H1 (cell line): ENCODE measurements around the gene BZW2. TPM values are rescaled to one million over a fixed set of nuclear protein-coding genes. Genes with fewer than 3 reads are reported as not detected.

Experiments
- CTCF ChIA-PET: fragments of 300-600 bp; sonication (Branson Sonifier 250); formaldehyde crosslinking; loops from one replicate; lab custom pipeline; 2021; ENCODE audit not compliant: partially characterized antibody; lab: Charles Lee
- POLR2A ChIA-PET: fragments of 300-600 bp; sonication (Branson Sonifier 250); formaldehyde crosslinking; loops from one replicate; lab custom pipeline; 2021; ENCODE audit warnings: inconsistent platforms; ENCODE audit not compliant: partially characterized antibody; lab: Charles Lee
- DNase-seq, 2 experiments: peaks; one replicate each; pipeline versions ENCODE4 v3.0.0 to v3.0.0-alpha.2; 2010 to 2022; ENCODE audit warnings: low spot score in 2 of 2, low read depth in 1 of 2, mixed read lengths in 1 of 2
- FAIRE-seq: peaks from 2 replicates; lab custom pipeline; 2011; peaks lifted over from hg19 to GRCh38; lab: Jason Lieb, UNC
- H2AFZ ChIP-seq: 2 replicates; pipeline ENCODE4 v1.8.1; 2012; ENCODE audit warnings: low read length, inconsistent platforms
- H2AK5ac ChIP-seq: 2 replicates; pipeline ENCODE4 v1.6.1; 2013; ENCODE audit warnings: low read depth, low read length
- H2BK120ac ChIP-seq: replicated peaks from 2 replicates; pipeline ENCODE3; 2013; ENCODE audit warnings: low read depth, low read length, inconsistent platforms
- H2BK12ac ChIP-seq: 2 replicates; pipeline ENCODE4 v1.6.1; 2013; ENCODE audit warnings: low read depth, low read length
- H2BK15ac ChIP-seq: 2 replicates; pipeline ENCODE4 v1.6.1; 2013; ENCODE audit warnings: low read length
- H2BK20ac ChIP-seq: 2 replicates; pipeline ENCODE4 v1.6.1; 2013; ENCODE audit warnings: low read length
- H2BK5ac ChIP-seq: 2 replicates; pipeline ENCODE4 v1.6.1; 2013; ENCODE audit warnings: low read depth, low read length
- H3K14ac ChIP-seq: 2 replicates; pipeline ENCODE4 v1.6.1; 2013; ENCODE audit warnings: inconsistent platforms; ENCODE audit not compliant: insufficient read length
- H3K18ac ChIP-seq: 2 replicates; pipeline ENCODE4 v1.6.1; 2013; ENCODE audit warnings: low read length; ENCODE audit errors: extremely low read depth
- H3K23ac ChIP-seq: 2 replicates; pipeline ENCODE4 v1.6.1; 2013; ENCODE audit warnings: inconsistent platforms; ENCODE audit not compliant: insufficient read length
- H3K23me2 ChIP-seq: 2 replicates; pipeline ENCODE4 v1.6.1; 2013; ENCODE audit warnings: low read depth, low read length
- H3K27ac ChIP-seq: 2 replicates; pipeline ENCODE4 v1.6.1; 2011; ENCODE audit warnings: low read depth, low read length, inconsistent platforms
- H3K27me3 ChIP-seq, 4 experiments: replicated peaks in 1 of 4; 1 replicate in 1 of 4; 2 replicates in 3 of 4; pipeline versions ENCODE4 v1.6.1 to v1.8.1; 2011 to 2013; ENCODE audit warnings: low read length in 3 of 4, mild to moderate bottlenecking in 3 of 4, inconsistent platforms in 2 of 4, mixed read lengths in 2 of 4, moderate library complexity in 1 of 4; ENCODE audit not compliant: control insufficient read depth in 3 of 4, insufficient read depth in 3 of 4; ENCODE audit errors: extremely low read depth in 1 of 4
- H3K36me3 ChIP-seq, 4 experiments: 2 replicates each; pipeline versions ENCODE4 v1.6.1 to v1.8.1; 2011 to 2013; ENCODE audit warnings: mild to moderate bottlenecking in 4 of 4, low read length in 3 of 4, moderate library complexity in 2 of 4, control low read depth in 1 of 4, inconsistent platforms in 1 of 4; ENCODE audit not compliant: insufficient read depth in 4 of 4, control insufficient read depth in 2 of 4
- H3K4ac ChIP-seq: replicated peaks from 2 replicates; pipeline ENCODE3; 2013; ENCODE audit warnings: low read length, low read depth, mixed read lengths, inconsistent platforms; ENCODE audit not compliant: insufficient read length
- H3K4me1 ChIP-seq, 4 experiments: replicated peaks in 1 of 4; 1 replicate in 1 of 4; 2 replicates in 3 of 4; pipeline versions ENCODE4 v1.6.1 to v1.8.1; 2011 to 2013; ENCODE audit warnings: low read length in 3 of 4, inconsistent platforms in 2 of 4, mixed read lengths in 1 of 4; ENCODE audit not compliant: insufficient read depth in 4 of 4, control insufficient read depth in 3 of 4
- H3K4me2 ChIP-seq, 2 experiments: 2 replicates each; pipeline versions ENCODE4 v1.6.1 to v1.8.1; 2011 to 2013; ENCODE audit warnings: low read depth in 2 of 2, low read length in 2 of 2, control low read depth in 1 of 2, inconsistent platforms in 1 of 2, mild to moderate bottlenecking in 1 of 2; ENCODE audit not compliant: insufficient read depth in 1 of 2
- H3K4me3 ChIP-seq, 4 experiments: fragments of 200-600, 300-600 bp in 1 of 4; sonication (generic), shearing (Covaris generic), sonication (Bioruptor Twin) in 1 of 4; 2 replicates each; pipeline versions ENCODE4 v1.5.1 to v1.8.1; 2011 to 2016; ENCODE audit warnings: low read length in 4 of 4, low read depth in 3 of 4, control low read depth in 2 of 4, inconsistent platforms in 2 of 4, mild to moderate bottlenecking in 2 of 4, mixed read lengths in 1 of 4, moderate library complexity in 1 of 4; ENCODE audit not compliant: insufficient read depth in 2 of 4; ENCODE audit errors: extremely low read depth in 1 of 4
- H3K56ac ChIP-seq: replicated peaks from 2 replicates; pipeline ENCODE3; 2013; ENCODE audit warnings: low read depth, mild to moderate bottlenecking, mixed read lengths, low read length, inconsistent platforms; ENCODE audit not compliant: insufficient read length
- H3K79me1 ChIP-seq: 2 replicates; pipeline ENCODE4 v1.6.1; 2013; ENCODE audit warnings: low read depth, low read length, control low read depth
- H3K79me2 ChIP-seq, 2 experiments: 2 replicates each; pipeline versions ENCODE4 v1.6.1 to v1.8.1; 2012 to 2013; ENCODE audit warnings: low read length in 2 of 2, mild to moderate bottlenecking in 2 of 2, inconsistent platforms in 1 of 2; ENCODE audit not compliant: insufficient read depth in 2 of 2, control insufficient read depth in 1 of 2
- H3K9ac ChIP-seq, 4 experiments: replicated peaks in 1 of 4; 1 replicate in 1 of 4; 2 replicates in 3 of 4; pipeline versions ENCODE4 v1.6.1 to v1.8.1; 2011 to 2013; ENCODE audit warnings: low read depth in 3 of 4, low read length in 3 of 4, control low read depth in 2 of 4, mild to moderate bottlenecking in 2 of 4, moderate library complexity in 2 of 4, inconsistent platforms in 1 of 4; ENCODE audit errors: extremely low read depth in 1 of 4
- H3K9me3 ChIP-seq, 2 experiments: 2 replicates each; pipeline versions ENCODE4 v1.6.1 to v1.8.1; 2012 to 2013; ENCODE audit warnings: mild to moderate bottlenecking in 2 of 2, moderate library complexity in 2 of 2, control low read depth in 1 of 2, inconsistent platforms in 1 of 2, low read depth in 1 of 2, low read length in 1 of 2, mixed read lengths in 1 of 2; ENCODE audit not compliant: insufficient read depth in 2 of 2
- H4K20me1 ChIP-seq, 2 experiments: replicated peaks in 1 of 2; 2 replicates each; pipeline versions ENCODE3 to v1.8.1; 2011 to 2013; ENCODE audit warnings: inconsistent platforms in 2 of 2, low read length in 2 of 2, mild to moderate bottlenecking in 1 of 2; ENCODE audit not compliant: insufficient read depth in 2 of 2, control insufficient read depth in 1 of 2
- H4K5ac ChIP-seq: 2 replicates; pipeline ENCODE4 v1.6.1; 2013; ENCODE audit warnings: low read length, low read depth, mixed read lengths, inconsistent platforms; ENCODE audit not compliant: insufficient read length
- H4K8ac ChIP-seq: 2 replicates; pipeline ENCODE4 v1.8.0; 2013; ENCODE audit warnings: mild to moderate bottlenecking, moderate library complexity, low read length, inconsistent platforms; ENCODE audit not compliant: insufficient read depth; ENCODE audit errors: extremely low read depth
- H4K91ac ChIP-seq: replicated peaks from 2 replicates; pipeline ENCODE3; 2013; ENCODE audit warnings: low read length, mixed read lengths, inconsistent platforms; ENCODE audit not compliant: insufficient read length
- CEBPB ChIP-seq: IDR thresholded peaks from 2 replicates; pipeline ENCODE4 v1.6.1; 2012; ENCODE audit warnings: low read depth, low read length
- CHD1 ChIP-seq: IDR thresholded peaks from 2 replicates; pipeline ENCODE4 v1.6.1; 2012; ENCODE audit warnings: low read depth, low read length, improper control_type of control experiment
- CTBP2 ChIP-seq: IDR thresholded peaks from 2 replicates; pipeline ENCODE4 v1.7.0; 2011; ENCODE audit warnings: borderline replicate concordance, mild to moderate bottlenecking, moderate library complexity, mixed read lengths, low read length; ENCODE audit not compliant: insufficient read depth, insufficient read length
- HDAC6 ChIP-seq: IDR thresholded peaks from one replicate; pipeline ENCODE4 v1.7.1; 2012; ENCODE audit warnings: low read depth, mild to moderate bottlenecking, inconsistent platforms, low read length, moderate library complexity
- KDM5A ChIP-seq: fragments of 200-600 bp; IDR thresholded peaks from 2 replicates; pipeline ENCODE4 v1.7.1; 2012; ENCODE audit warnings: mild to moderate bottlenecking, low read length, inconsistent platforms, mixed read lengths
- PHF8 ChIP-seq: fragments of 200-600 bp; sonication (generic); conservative IDR thresholded peaks from 2 replicates; pipeline ENCODE4 v1.7.1; 2012; ENCODE audit warnings: low read depth, mild to moderate bottlenecking, inconsistent platforms, low read length, moderate library complexity
- POLR2A ChIP-seq, 2 experiments: IDR thresholded peaks; 1 replicate in 1 of 2; 2 replicates in 1 of 2; pipeline ENCODE4 v1.6.1; 2011; ENCODE audit warnings: low read depth in 2 of 2, low read length in 2 of 2, mild to moderate bottlenecking in 2 of 2; ENCODE audit errors: control extremely low read depth in 1 of 2
- RBBP5 ChIP-seq: IDR thresholded peaks from 2 replicates; pipeline ENCODE4 v1.7.1; 2012; ENCODE audit warnings: low read depth, mild to moderate bottlenecking, inconsistent platforms, low read length, moderate library complexity, borderline replicate concordance
- RFX5 ChIP-seq: IDR thresholded peaks from 2 replicates; pipeline ENCODE4 v1.6.1; 2011; ENCODE audit warnings: low read depth, low read length, improper control_type of control experiment, borderline replicate concordance
- SIRT6 ChIP-seq: IDR thresholded peaks from one replicate; pipeline ENCODE4 v1.7.1; 2012; ENCODE audit warnings: low read length, inconsistent platforms
- SIX5 ChIP-seq: IDR thresholded peaks from 2 replicates; pipeline ENCODE4 v1.6.1; 2011; ENCODE audit warnings: mild to moderate bottlenecking, low read depth, low read length
- SP1 ChIP-seq: IDR thresholded peaks from 2 replicates; pipeline ENCODE4 v1.6.1; 2011; ENCODE audit warnings: low read depth, low read length
- SP2 ChIP-seq: IDR thresholded peaks from 2 replicates; pipeline ENCODE4 v1.6.1; 2012; ENCODE audit warnings: mild to moderate bottlenecking, low read length, inconsistent platforms
- TBP ChIP-seq: IDR thresholded peaks from 2 replicates; pipeline ENCODE4 v1.6.1; 2011; ENCODE audit warnings: low read depth, low read length, improper control_type of control experiment
- TCF12 ChIP-seq: IDR thresholded peaks from 2 replicates; pipeline ENCODE4 v1.6.1; 2011; ENCODE audit warnings: low read depth, mild to moderate bottlenecking, low read length
- YY1 ChIP-seq: IDR thresholded peaks from 2 replicates; pipeline ENCODE4 v1.6.1; 2011; ENCODE audit warnings: low read depth, mild to moderate bottlenecking, low read length
- WGBS, 2 experiments: shearing (Covaris generic) in 1 of 2; methylation state at CpG; one replicate each; pipeline versions ENCODE4 v1.1.6 to v1.1.7; 2013 to 2015; ENCODE audit warnings: low lambda C conversion rate in 2 of 2, mixed read lengths in 2 of 2, inconsistent platforms in 1 of 2, low coverage in 1 of 2, missing lambda C conversion rate in 1 of 2; ENCODE audit not compliant: insufficient replicate concordance in 2 of 2, insufficient coverage in 1 of 2, insufficient read length in 1 of 2; ENCODE audit errors: extremely low coverage in 1 of 2, missing lambda C conversion rate in 1 of 2; 5-methylcytosine and 5-hydroxymethylcytosine counted together
- polyA plus RNA-seq, 7 experiments: library from polyadenylated mRNA; depleted of rRNA in 3 of 7; stranded (reverse) in 5 of 7; unstranded in 2 of 7; fragments of >200 nt in 5 of 7; fragments of 200-250 nt in 2 of 7; gene quantifications; 1 replicate in 5 of 7; 2 replicates in 1 of 7; 4 replicates in 1 of 7; pipeline versions ENCODE4 v1.2.1 to v1.2.3, GENCODE V29; 2011 to 2013; ENCODE audit warnings: missing spikeins in 2 of 7, mixed read lengths in 2 of 7
- total RNA-seq: library from RNA; stranded (reverse); fragmentation: NEBNext Ultra II Directional; extraction: Animal tissue kit (Norgen Biotek cat#: 25700); gene quantifications from 2 replicates; pipeline ENCODE4 v1.2.1, GENCODE V29; 2021

The BZW2 gene
- total and polyA plus RNA-seq, 2 of the 8 experiments (the other 6 are each of a cell fraction or from before 2014, with no cell fraction given), result 32.3 to 103 TPM

DNA sequence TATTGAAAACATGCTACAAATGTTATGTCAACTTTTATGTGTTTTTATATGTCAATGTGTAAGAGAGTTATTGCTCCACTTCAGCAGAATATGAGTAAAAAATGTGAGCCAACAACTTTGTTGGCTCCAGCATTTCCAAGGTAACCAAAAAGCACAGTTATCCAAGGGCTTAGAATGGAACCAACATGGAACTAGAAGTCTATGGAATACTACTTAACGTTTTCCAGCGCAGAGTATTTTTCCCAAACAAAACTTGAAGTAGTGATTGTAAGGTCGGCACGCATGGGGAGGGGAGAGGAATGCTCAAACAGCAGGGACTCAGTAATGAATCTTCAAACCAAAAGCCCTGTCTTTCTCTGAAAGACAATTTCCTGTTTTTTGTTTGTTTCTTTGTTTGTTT is 62.5 kb downstream of the BZW2 start:
- POLR2A ChIA-PET, result no interaction called here
- Histone ChIP-seq H4K20me1 (no peaks in the 10 kb centered on the region), H3K4me2 (no peak overlapping the region), H3K23ac (no peak overlapping the region), H3K79me1 (no peaks in the 10 kb centered on the region), H4K91ac (no peak overlapping the region), H3K79me2 (no peaks in the 10 kb centered on the region), H3K18ac (0 out of 2 replicates have a peak overlapping the region, but pooled peaks have one; percentile 51), H3K27me3 (peaks cover 0 to 1% (median 0%) of the 10 kb centered on the region in 4 experiments; a peak in 1 of 7 replicates), H4K8ac (no peak overlapping the region), H3K4me3 (no peak overlapping the region), H3K56ac (no peak overlapping the region), H2AK5ac (no peak overlapping the region), H3K23me2 (no peaks in the 10 kb centered on the region; the same call in 1 of the 2 replicates), H2BK12ac (no peak overlapping the region), H3K4me1 (peaks cover 0 to 2% (median 0%) of the 10 kb centered on the region in 4 experiments; a peak in 1 of 7 replicates), H2BK5ac (no peak overlapping the region), H3K14ac (no peak overlapping the region), H2BK20ac (no peak overlapping the region), H3K9me3 (no peaks in the 10 kb centered on the region), H4K5ac (no peak overlapping the region), H2BK15ac (no peak overlapping the region), H3K36me3 (peaks cover 4 to 26% (median 12%) of the 10 kb centered on the region in 4 experiments; a peak in 6 of 8 replicates), H3K27ac (no peak overlapping the region), H2AFZ (no peak overlapping the region), H3K9ac (no peak overlapping the region), H3K4ac (no peak overlapping the region), H2BK120ac (no peak overlapping the region)
- TF ChIP-seq KDM5A (no peak), SIX5 (no peak), PHF8 (no peak), POLR2A (IDR thresholded peaks at IDR 0.05; ENCODE audit: control extremely low read depth in 1 of 2, low read depth in 2 of 2, low read length in 2 of 2) (no peak), CEBPB (no peak), TBP (no peak), CHD1 (no peak), SP2 (no peak), SIRT6 (no peak), CTBP2 (no peak), TCF12 (no peak), SP1 (no peak), RBBP5 (no peak), RFX5 (no peak), YY1 (no peak), HDAC6 (no peak)
- no peak for DNase-seq
- FAIRE-seq, result no peak
- CTCF ChIA-PET, result interaction anchor here (1.6 kb wide), 1 partner anchor 14 kb away, joined by 4 read pairs; no protein-coding TSS in a partner anchor
- 88% methylated on average over 4 of the region's 4 CpGs; no CpG with 5 or more reads in 1 of the 2 experiments for WGBS, 2 experiments
